ENCODE data around the gene DNAJC22.
"Not testable (repeated sequence)": the region's sequence is repeated elsewhere in the genome, so short reads cannot be mapped to it uniquely, and the experiment has no call there.

DNAJC22 gene

DNA sequence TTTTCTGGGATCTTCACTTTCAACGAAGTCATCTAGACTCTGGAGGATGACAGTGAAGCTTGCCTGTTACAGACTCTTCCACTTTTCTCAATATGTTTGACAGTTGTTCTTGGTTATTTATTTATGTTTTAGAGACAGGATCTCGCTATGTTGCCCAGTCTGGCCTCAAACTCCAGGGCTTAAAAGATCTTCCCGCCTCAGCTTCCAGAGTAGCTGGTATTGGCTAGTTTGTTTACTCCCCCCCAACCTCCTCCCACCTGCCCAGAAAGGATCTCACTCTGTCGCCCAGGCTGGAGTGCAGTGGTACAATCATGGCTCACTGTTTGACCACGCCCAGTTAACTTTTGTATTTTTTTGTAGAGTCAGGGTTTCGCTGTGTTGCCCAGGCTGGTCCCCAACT, 23.9 kb downstream of the DNAJC22 start:
- no peak for DNase-seq (ENCODE audit: low read depth in 2 of 2)

DNA sequence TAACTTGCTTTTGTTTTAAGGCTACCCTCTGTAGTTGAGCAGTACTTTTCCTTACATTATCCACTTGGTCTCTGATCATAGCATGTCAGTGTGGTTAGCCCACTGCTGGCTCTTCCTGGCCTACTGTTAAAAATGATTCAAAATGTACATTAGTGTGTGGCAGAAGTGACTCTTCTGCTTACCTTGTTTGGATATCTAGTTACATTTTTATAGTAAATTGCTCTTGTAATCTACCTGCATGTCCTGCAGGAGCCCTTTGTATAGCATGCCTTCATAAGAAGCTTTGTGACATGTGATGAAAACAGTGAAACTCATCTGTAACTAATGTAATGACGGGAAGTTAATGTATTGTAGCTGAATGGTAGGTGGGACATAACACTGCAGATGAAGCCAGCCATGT, 28.7 kb downstream of the DNAJC22 start:
- DNase-seq (ENCODE audit: low read depth in 2 of 2), result no peak

DNA sequence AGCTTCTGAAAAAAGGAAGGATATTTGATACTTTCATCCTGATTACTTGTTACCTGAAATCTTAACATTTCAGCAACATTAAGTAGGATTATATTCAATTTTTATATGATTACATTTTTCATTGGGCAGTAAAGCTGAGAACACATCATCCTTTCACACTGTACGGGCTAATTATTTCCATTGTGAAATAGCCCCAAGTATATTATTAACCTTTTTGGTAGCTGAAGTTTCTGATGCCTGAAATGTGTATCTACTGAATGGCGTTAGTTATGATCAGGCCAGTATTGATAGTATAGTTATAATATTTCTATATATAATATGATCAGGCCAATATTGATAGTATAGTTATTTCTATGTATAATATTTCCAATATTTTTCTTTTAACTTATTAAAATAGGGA, 30.7 kb downstream of the DNAJC22 start:
- no peak for DNase-seq (ENCODE audit: low read depth in 2 of 2)

DNA sequence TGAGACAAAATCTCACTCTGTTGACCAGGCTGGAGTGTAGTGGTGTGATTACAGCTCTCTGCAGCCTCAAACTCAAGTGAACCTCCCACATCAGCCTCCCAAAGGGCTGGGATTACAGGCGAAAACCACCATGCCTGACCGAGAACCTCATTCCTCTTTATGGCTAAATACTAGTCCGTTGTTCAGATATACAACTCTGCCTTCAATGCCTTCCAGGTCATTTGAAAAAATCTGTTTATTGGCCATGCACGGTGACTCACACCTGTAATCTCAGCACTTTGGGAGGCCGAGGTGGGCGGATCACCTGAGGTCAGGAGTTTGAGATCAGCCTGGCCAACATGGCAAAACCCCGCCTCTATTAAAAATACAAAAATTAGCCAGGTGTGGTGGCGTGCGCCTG, 33.5 kb downstream of the DNAJC22 start:
- not testable (repeated sequence) for DNase-seq (ENCODE audit: low read depth in 2 of 2)

DNA sequence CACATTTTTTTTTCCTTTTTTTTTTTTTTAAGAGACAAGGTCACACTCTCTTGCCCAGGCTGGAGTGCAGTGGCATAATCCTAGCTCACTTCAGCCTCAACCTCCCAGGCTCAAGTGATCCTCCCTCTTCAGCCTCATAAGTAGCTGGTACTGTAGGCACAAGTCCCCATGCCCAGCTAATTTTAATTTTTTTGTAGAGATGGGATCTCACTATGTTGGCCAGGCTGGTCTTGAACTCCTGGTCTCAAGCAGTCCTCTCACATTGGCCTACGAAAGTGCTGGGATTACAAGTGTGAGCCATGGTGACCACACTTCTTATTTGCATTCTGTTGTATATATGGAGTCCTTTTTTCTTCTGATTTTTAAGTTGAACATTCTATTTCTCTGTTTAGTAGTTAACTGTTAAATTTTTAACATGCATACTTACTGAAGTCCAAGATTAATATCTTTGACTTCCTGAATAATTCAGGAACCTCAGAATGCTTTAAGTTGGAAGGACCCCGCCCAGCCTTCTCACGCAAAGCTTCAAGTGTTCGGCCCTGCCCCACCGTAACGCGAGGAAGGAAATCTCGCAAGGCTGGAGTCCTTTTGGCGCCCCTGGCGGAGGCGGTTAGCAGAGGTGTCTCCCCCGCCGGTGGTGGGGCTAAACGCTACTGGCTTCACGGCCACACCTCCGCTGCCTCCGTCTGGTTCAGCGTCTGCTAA, 42.1 kb downstream of the DNAJC22 start:
- peak; percentile 42 to 51 for DNase-seq (ENCODE audit: low read depth in 2 of 2)

DNA sequence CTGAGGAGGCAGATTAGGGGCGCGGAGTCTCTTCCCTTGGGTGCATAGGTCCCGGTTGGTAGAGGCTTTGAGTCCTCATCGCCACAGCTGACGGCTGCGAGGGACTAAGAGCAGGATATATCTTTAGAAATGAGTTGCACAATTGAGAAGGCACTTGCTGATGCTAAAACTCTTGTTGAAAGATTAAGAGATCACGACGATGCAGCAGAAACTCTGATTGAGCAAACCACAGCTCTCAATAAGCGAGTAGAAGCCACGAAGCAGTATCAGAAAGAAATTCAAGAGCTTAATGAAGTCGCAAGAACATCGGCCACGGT, 42.7 kb downstream of the DNAJC22 start:
- no peak for DNase-seq (ENCODE audit: low read depth in 2 of 2)

DNA sequence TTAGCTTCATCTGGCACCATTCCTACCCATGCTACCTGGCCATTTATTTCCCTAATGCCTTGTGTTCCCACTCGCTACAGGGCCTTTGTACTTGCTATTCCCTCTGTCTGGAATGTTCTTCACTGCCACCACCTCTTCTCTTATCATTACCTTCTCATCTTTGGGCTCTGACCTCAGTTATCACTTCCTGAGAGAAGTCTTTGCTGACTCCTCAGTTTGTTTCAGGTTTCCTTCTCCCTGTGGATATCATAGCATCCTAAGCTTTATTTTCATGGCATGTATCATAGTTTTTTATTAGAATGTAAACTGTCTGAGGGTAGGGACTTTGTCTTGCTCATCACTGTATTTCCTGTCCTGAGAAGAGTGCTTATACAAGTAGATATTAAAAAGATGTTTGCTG, 50.3 kb downstream of the DNAJC22 start:
- no peak for DNase-seq (ENCODE audit: low read depth in 2 of 2)

DNA sequence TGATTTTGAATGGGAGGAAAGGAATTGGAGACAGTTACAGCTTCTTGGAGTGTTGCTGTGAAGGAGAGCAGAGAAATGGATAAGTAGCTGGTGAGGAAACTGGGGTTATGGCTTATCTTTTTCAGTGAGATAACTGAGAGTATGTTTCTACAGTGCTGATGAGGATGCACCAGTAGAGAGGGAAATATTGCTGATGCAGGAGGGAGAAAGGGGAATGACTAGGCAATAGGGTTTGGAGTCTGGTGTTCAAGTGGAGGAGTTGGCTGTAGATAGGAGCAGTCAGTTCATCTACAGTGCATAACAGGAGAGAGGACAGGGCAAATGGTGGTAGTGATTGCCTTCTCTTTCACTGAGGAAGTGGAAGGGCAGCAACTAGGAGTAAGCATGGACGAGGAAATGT, 53.6 kb downstream of the DNAJC22 start:
- no peak for DNase-seq (ENCODE audit: low read depth in 2 of 2)
